ENCODE data around the gene VPS18.

The VPS18 gene

GRCh38 chr15:40899536-40900207 is 5.4 kb downstream of the VPS18 start:
- DNase-seq (ENCODE audit: low read depth): no peak
- in situ Hi-C loops (cut with HindIII; ENCODE audit: low sequenced_read_pairs): no loop called here
- no peak for TF ChIP-seq CTCF (IDR thresholded peaks at IDR 0.05; ENCODE audit: low read depth, low read length, missing control alignments)
- no peak overlapping the region for H3K4me3 ChIP-seq (ENCODE audit: low read depth, low read length)

- no peak for DNase-seq (ENCODE audit: low read depth)
- H3K4me3 ChIP-seq (ENCODE audit: low read depth, low read length): no peak overlapping the region
- no peak for TF ChIP-seq CTCF (IDR thresholded peaks at IDR 0.05; ENCODE audit: low read depth, low read length, missing control alignments)
- in situ Hi-C loops (cut with HindIII; ENCODE audit: low sequenced_read_pairs): no loop called here
Observed at GRCh38 chr15:40900256-40901052, 6.2 kb downstream of the VPS18 start.

GRCh38 chr15:40901053-40901443 is 6.8 kb downstream of the VPS18 start:
- H3K4me3 ChIP-seq (ENCODE audit: low read depth, low read length): no peak overlapping the region
- in situ Hi-C loops (cut with HindIII; ENCODE audit: low sequenced_read_pairs): no loop called here
- no peak for DNase-seq (ENCODE audit: low read depth)
- no peak for TF ChIP-seq CTCF (IDR thresholded peaks at IDR 0.05; ENCODE audit: low read depth, low read length, missing control alignments)

- H3K4me3 ChIP-seq (ENCODE audit: low read depth, low read length): no peak overlapping the region
- TF ChIP-seq CTCF (IDR thresholded peaks at IDR 0.05; ENCODE audit: low read depth, low read length, missing control alignments): no peak
- in situ Hi-C loops (cut with HindIII; ENCODE audit: low sequenced_read_pairs): no loop called here
- DNase-seq (ENCODE audit: low read depth): no peak
Observed at GRCh38 chr15:40902605-40903561, 8.6 kb downstream of the VPS18 start.

GRCh38 chr15:40904552-40905201 is 10.4 kb downstream of the VPS18 start:
- H3K4me3 ChIP-seq (ENCODE audit: low read depth, low read length): no peak overlapping the region
- DNase-seq (ENCODE audit: low read depth): no peak
- TF ChIP-seq CTCF (IDR thresholded peaks at IDR 0.05; ENCODE audit: low read depth, low read length, missing control alignments): no peak
- in situ Hi-C loops (cut with HindIII; ENCODE audit: low sequenced_read_pairs): loop anchor here (5.0 kb wide), 2 partner anchors 123 to 273 kb away; no protein-coding TSS in a partner anchor

All from astrocyte of the cerebellum (primary cell).